GM23338 (cell line): ENCODE results near the gene PRELID1.

Source experiments
- EZH2 ChIP-seq: fragments of 200-600 bp; sonication (generic); IDR thresholded peaks from one replicate; pipeline ENCODE4 v1.8.0; 2017; ENCODE audit warnings: antibody characterized with exemption, mild to moderate bottlenecking, low read depth; ENCODE audit not compliant: unreplicated experiment
- EZH2phosphoT487 ChIP-seq: fragments of 200-600 bp; sonication (generic); IDR thresholded peaks from one replicate; pipeline ENCODE4 v1.8.1; 2018; ENCODE audit warnings: antibody characterized with exemption; ENCODE audit not compliant: unreplicated experiment
- POLR2AphosphoS5 ChIP-seq: IDR thresholded peaks from 2 replicates; pipeline ENCODE4 v1.6.1; 2016; ENCODE audit warnings: antibody characterized with exemption, low read depth
- TF ChIP-seq, protein P1 (sequence below), 2 experiments: fragments of 200-600 bp in 1 of 2; sonication (generic) in 1 of 2; conservative IDR thresholded peaks; 2 replicates each; pipeline versions ENCODE4 v1.5.1 to v1.6.1; 2016 to 2017; ENCODE audit warnings: antibody characterized with exemption in 2 of 2, low read depth in 2 of 2, mild to moderate bottlenecking in 2 of 2, moderate library complexity in 1 of 2

DNA sequence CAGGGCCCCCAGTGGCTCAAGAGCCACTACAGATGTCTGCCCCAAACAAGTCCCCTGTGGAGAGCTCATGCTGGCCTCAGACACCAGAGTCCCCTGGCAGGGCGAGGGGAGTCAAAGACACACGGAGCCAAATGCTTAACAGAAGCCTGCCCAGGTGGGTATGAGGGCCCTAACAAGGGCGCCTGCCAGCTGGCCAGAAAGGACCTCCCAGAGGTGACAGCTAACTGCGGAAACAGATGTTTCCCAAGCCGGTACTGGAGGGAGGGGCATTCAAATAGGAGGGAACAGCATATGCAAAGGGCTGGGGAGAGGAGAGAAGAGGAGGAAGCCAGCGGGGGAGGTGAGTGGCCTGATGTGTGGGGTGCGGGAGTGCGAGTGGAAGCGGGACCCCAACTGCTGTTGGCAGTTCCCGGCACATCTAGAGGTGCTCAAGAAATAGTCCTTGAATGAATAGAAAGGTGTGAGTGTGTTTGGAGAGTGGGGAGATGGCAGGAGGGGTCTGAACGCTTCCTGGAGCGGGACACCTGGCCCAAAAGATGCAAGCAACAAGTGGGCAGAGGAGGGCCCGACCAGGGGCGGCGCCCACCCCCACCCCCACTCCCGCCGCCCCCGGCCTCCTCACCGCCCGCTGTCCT lies 7.3 kb downstream of the PRELID1 start:
- TF ChIP-seq, protein P1, sequence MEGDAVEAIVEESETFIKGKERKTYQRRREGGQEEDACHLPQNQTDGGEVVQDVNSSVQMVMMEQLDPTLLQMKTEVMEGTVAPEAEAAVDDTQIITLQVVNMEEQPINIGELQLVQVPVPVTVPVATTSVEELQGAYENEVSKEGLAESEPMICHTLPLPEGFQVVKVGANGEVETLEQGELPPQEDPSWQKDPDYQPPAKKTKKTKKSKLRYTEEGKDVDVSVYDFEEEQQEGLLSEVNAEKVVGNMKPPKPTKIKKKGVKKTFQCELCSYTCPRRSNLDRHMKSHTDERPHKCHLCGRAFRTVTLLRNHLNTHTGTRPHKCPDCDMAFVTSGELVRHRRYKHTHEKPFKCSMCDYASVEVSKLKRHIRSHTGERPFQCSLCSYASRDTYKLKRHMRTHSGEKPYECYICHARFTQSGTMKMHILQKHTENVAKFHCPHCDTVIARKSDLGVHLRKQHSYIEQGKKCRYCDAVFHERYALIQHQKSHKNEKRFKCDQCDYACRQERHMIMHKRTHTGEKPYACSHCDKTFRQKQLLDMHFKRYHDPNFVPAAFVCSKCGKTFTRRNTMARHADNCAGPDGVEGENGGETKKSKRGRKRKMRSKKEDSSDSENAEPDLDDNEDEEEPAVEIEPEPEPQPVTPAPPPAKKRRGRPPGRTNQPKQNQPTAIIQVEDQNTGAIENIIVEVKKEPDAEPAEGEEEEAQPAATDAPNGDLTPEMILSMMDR (conservative IDR thresholded peaks at IDR 0.05; ENCODE audit: low read depth in 2 of 2): no peak
- TF ChIP-seq EZH2: no peak
- no peak for TF ChIP-seq EZH2phosphoT487
- no peak for TF ChIP-seq POLR2AphosphoS5
